Endothelial cell of umbilical vein (primary cell): ENCODE data around the gene LYRM1. TPM values are rescaled to one million over a fixed set of nuclear protein-coding genes. Genes with fewer than 3 reads are reported as not detected.

Experiments used
- BruUV-seq: library from RNA; stranded (reverse); fragments of 400-500 nt; replicated peaks from 2 replicates; lab custom pipeline; 2021; lab: Mats Ljungman, UMichigan
- CTCF ChIA-PET: fragments of 300-600, 350-600 bp; sonication (Branson Sonifier 250); formaldehyde crosslinking; loops from one replicate; lab custom pipeline; 2021; ENCODE audit warnings: antibody characterized with exemption, inconsistent platforms; lab: Charles Lee
- POLR2A ChIA-PET: fragments of 300-600, 350-600 bp; sonication (Branson Sonifier 250); formaldehyde crosslinking; loops from one replicate; lab custom pipeline; 2021; ENCODE audit warnings: antibody characterized with exemption, inconsistent platforms; lab: Charles Lee
- DNase-seq: peaks from one replicate; pipeline ENCODE4 v3.0.0-alpha.2; 2011; ENCODE audit warnings: low read depth, low spot score
- FAIRE-seq: peaks from 2 replicates; lab custom pipeline; 2011; peaks lifted over from hg19 to GRCh38; lab: Jason Lieb, UNC
- H2AFZ ChIP-seq: 2 replicates; pipeline ENCODE4 v1.6.0; 2012; ENCODE audit warnings: low read depth, low read length, control low read depth, inconsistent platforms
- H3K27ac ChIP-seq: 2 replicates; pipeline ENCODE4 v1.5.1; 2011; ENCODE audit warnings: low read depth, mild to moderate bottlenecking, control low read depth, low read length, moderate library complexity; ENCODE audit not compliant: insufficient read depth
- H3K27me3 ChIP-seq, 2 experiments: 2 replicates each; pipeline versions ENCODE4 v1.6.0 to v1.6.1; 2011; ENCODE audit warnings: low read length in 2 of 2, mixed read lengths in 1 of 2; ENCODE audit not compliant: control insufficient read depth in 2 of 2, insufficient read depth in 2 of 2
- H3K36me3 ChIP-seq, 2 experiments: 2 replicates in 1 of 2; 3 replicates in 1 of 2; pipeline ENCODE4 v1.5.1; 2011; ENCODE audit warnings: low read length in 2 of 2, mild to moderate bottlenecking in 1 of 2, moderate library complexity in 1 of 2; ENCODE audit not compliant: control insufficient read depth in 2 of 2, insufficient read depth in 2 of 2; ENCODE audit errors: extremely low read depth in 1 of 2
- H3K4me1 ChIP-seq: 3 replicates; pipeline ENCODE4 v1.5.1; 2011; ENCODE audit warnings: mild to moderate bottlenecking, low read length; ENCODE audit not compliant: control insufficient read depth, insufficient read depth; ENCODE audit errors: extremely low read depth
- H3K4me2 ChIP-seq: 2 replicates; pipeline ENCODE4 v1.6.1; 2011; ENCODE audit warnings: low read length, control low read depth, mixed read lengths; ENCODE audit not compliant: insufficient read depth
- H3K4me3 ChIP-seq, 3 experiments: fragments of 200-600 bp in 1 of 3; sonication (generic), shearing (Covaris generic) in 1 of 3; replicated peaks in 1 of 3; 2 replicates each; pipeline ENCODE4 v1.5.1; 2011 to 2016; ENCODE audit warnings: control low read depth in 3 of 3, low read length in 3 of 3, mild to moderate bottlenecking in 2 of 3, inconsistent platforms in 1 of 3, low read depth in 1 of 3, moderate library complexity in 1 of 3; ENCODE audit not compliant: insufficient read depth in 1 of 3
- H3K79me2 ChIP-seq: 2 replicates; pipeline ENCODE4 v1.6.0; 2012; ENCODE audit warnings: low read length, inconsistent platforms; ENCODE audit not compliant: control insufficient read depth, insufficient read depth
- H3K9ac ChIP-seq: replicated peaks from 2 replicates; pipeline ENCODE3; 2011; ENCODE audit warnings: low read length, control low read depth; ENCODE audit not compliant: insufficient read depth; ENCODE audit errors: extremely low read depth
- H3K9me1 ChIP-seq: replicated peaks from 3 replicates; pipeline ENCODE4 v1.6.0; 2011; ENCODE audit warnings: mild to moderate bottlenecking, low read length; ENCODE audit not compliant: control insufficient read depth, insufficient read depth; ENCODE audit errors: extremely low read depth
- H3K9me3 ChIP-seq: replicated peaks from 2 replicates; pipeline ENCODE4 v1.5.1; 2012; ENCODE audit warnings: low read length, inconsistent platforms; ENCODE audit not compliant: control insufficient read depth, insufficient read depth
- H4K20me1 ChIP-seq: replicated peaks from 2 replicates; pipeline ENCODE3; 2011; ENCODE audit warnings: mild to moderate bottlenecking, low read length; ENCODE audit not compliant: control insufficient read depth, insufficient read depth; ENCODE audit errors: extremely low read depth
- CTCF ChIP-seq, 2 donors: IDR thresholded peaks; 1 replicate in 1 of 2; 2 replicates in 1 of 2; pipeline ENCODE4 v1.5.1; 2011; ENCODE audit warnings: low read length in 2 of 2, mild to moderate bottlenecking in 2 of 2, moderate library complexity in 2 of 2, control low read depth in 1 of 2, inconsistent platforms in 1 of 2, low read depth in 1 of 2; ENCODE audit not compliant: insufficient read depth in 1 of 2; ENCODE audit errors: extremely low read depth in 1 of 2
- EZH2 ChIP-seq: IDR thresholded peaks from 2 replicates; pipeline ENCODE4 v1.6.1; 2012; ENCODE audit warnings: borderline replicate concordance, low read depth, mild to moderate bottlenecking, moderate library complexity, low read length, inconsistent platforms; ENCODE audit not compliant: severe bottlenecking
- FOS ChIP-seq: IDR thresholded peaks from 2 replicates; pipeline ENCODE4 v1.6.1; 2011; ENCODE audit warnings: mild to moderate bottlenecking, low read length, moderate library complexity, borderline replicate concordance; ENCODE audit not compliant: insufficient read depth
- GATA2 ChIP-seq: IDR thresholded peaks from 2 replicates; pipeline ENCODE4 v1.7.0; 2011; ENCODE audit warnings: low read depth, mild to moderate bottlenecking, moderate library complexity, mixed read lengths, low read length; ENCODE audit not compliant: insufficient read length, insufficient read depth
- JUN ChIP-seq: IDR thresholded peaks from 2 replicates; pipeline ENCODE4 v1.6.1; 2011; ENCODE audit warnings: borderline replicate concordance, low read depth; ENCODE audit not compliant: insufficient read length, insufficient read depth
- MAX ChIP-seq: IDR thresholded peaks from 2 replicates; pipeline ENCODE4 v1.6.1; 2011; ENCODE audit not compliant: insufficient read depth, insufficient read length
- MYC ChIP-seq: IDR thresholded peaks from one replicate; pipeline ENCODE4 v1.6.1; 2011; ENCODE audit warnings: mild to moderate bottlenecking, low read depth, low read length
- POLR2A ChIP-seq: IDR thresholded peaks from 2 replicates; pipeline ENCODE4 v1.6.1; 2012; ENCODE audit warnings: low read depth, mild to moderate bottlenecking, control low read depth, low read length
- POLR2AphosphoS5 ChIP-seq: IDR thresholded peaks from 2 replicates; pipeline ENCODE4 v1.6.1; 2012; ENCODE audit warnings: low read depth, mild to moderate bottlenecking, control low read depth, low read length, moderate library complexity; ENCODE audit not compliant: insufficient read depth
- dilution Hi-C: fragments of 300-500 bp; cut with MboI; formaldehyde crosslinking; loops from one replicate; pipeline ENCODE4 v1.15.0; 2019; ENCODE audit warnings: low sequenced_read_pairs; ENCODE audit not compliant: extremely low pct_ligation_motif_present
- intact Hi-C: fragments of 100-400 bp; cut with micrococcal nuclease; formaldehyde crosslinking; loops from one replicate; pipeline ENCODE4 v1.10.0; 2022
- polyA plus RNA-seq, 4 experiments: library from polyadenylated mRNA; depleted of rRNA in 3 of 4; stranded (reverse) in 3 of 4; unstranded in 1 of 4; fragments of >200 nt; gene quantifications; 2 replicates each; pipeline versions ENCODE4 v1.2.1 to v1.2.3, GENCODE V29; 2011 to 2012; ENCODE audit warnings: missing spikeins in 1 of 4
- total RNA-seq: library from RNA; stranded (reverse); gene quantifications from 2 replicates; pipeline ENCODE4 v1.2.3, GENCODE V29; 2021

LYRM1 gene
- total and polyA plus RNA-seq, 2 donors (not counting 3 experiments of a cell fraction or from before 2014, with no cell fraction given) = 20.4 to 28.4 TPM

GRCh38 chr16:20941636-20941926 lies 41.0 kb downstream of the LYRM1 start:
- intact Hi-C loops (no loop called here), dilution Hi-C loops (no loop called here)
- Histone ChIP-seq H3K27me3 (no peaks in the 10 kb centered on the region), H3K9me3 (no peaks in the 10 kb centered on the region), H3K4me3 (no peak overlapping the region), H3K79me2 (no peaks in the 10 kb centered on the region), H3K27ac (no peak overlapping the region), H3K36me3 (no peaks in the 10 kb centered on the region), H3K9ac (no peak overlapping the region), H3K4me1 (no peaks in the 10 kb centered on the region), H4K20me1 (no peaks in the 10 kb centered on the region), H3K9me1 (no peaks in the 10 kb centered on the region), H3K4me2 (no peak overlapping the region), H2AFZ (no peak overlapping the region)
- no peak for DNase-seq
- no peak for FAIRE-seq
- ChIA-PET CTCF (no interaction called here), POLR2A (no interaction called here)
- no peak for TF ChIP-seq MAX
- BruUV-seq = no TSS peak

GRCh38 chr16:20942256-20942655 lies 41.7 kb downstream of the LYRM1 start:
- Histone ChIP-seq H3K4me2 (no peak overlapping the region), H3K79me2 (no peaks in the 10 kb centered on the region), H3K36me3 (no peaks in the 10 kb centered on the region), H3K27ac (no peak overlapping the region), H4K20me1 (no peaks in the 10 kb centered on the region), H3K4me3 (no peak overlapping the region), H3K9me3 (no peaks in the 10 kb centered on the region), H3K9me1 (no peaks in the 10 kb centered on the region), H2AFZ (peak overlapping the region; percentile 58), H3K9ac (no peak overlapping the region), H3K27me3 (no peaks in the 10 kb centered on the region), H3K4me1 (no peaks in the 10 kb centered on the region)
- TF ChIP-seq POLR2AphosphoS5 (no peak), MAX (no peak), EZH2 (no peak), MYC (no peak), GATA2 (no peak), CTCF (IDR thresholded peaks at IDR 0.05; ENCODE audit: extremely low read depth in 1 of 2, insufficient read depth in 1 of 2, low read depth in 1 of 2, low read length in 2 of 2) (no peak), FOS (no peak), JUN (no peak), POLR2A (no peak)
- BruUV-seq = no TSS peak
- CTCF ChIA-PET = no interaction called here
- no peak for DNase-seq
- POLR2A ChIA-PET = interaction anchor here (0.7 kb wide), 1 partner anchor 564 kb away, joined by 6 read pairs; no protein-coding TSS in a partner anchor
- FAIRE-seq = no peak
- dilution Hi-C loops = no loop called here
- intact Hi-C loops = no loop called here
